CMK (cell line): ENCODE data around the gene VGLL4.
A peak's percentile ranks its signal among the peaks of the same experiment; 100 is the strongest.
"Not testable (repeated sequence)": the region's sequence is repeated elsewhere in the genome, so short reads cannot be mapped to it uniquely, and the experiment has no call there.

Experiments
- DNase-seq: peaks from one replicate; pipeline ENCODE4 v3.0.0-alpha.2; 2010; ENCODE audit warnings: low read depth

VGLL4 gene

DNA sequence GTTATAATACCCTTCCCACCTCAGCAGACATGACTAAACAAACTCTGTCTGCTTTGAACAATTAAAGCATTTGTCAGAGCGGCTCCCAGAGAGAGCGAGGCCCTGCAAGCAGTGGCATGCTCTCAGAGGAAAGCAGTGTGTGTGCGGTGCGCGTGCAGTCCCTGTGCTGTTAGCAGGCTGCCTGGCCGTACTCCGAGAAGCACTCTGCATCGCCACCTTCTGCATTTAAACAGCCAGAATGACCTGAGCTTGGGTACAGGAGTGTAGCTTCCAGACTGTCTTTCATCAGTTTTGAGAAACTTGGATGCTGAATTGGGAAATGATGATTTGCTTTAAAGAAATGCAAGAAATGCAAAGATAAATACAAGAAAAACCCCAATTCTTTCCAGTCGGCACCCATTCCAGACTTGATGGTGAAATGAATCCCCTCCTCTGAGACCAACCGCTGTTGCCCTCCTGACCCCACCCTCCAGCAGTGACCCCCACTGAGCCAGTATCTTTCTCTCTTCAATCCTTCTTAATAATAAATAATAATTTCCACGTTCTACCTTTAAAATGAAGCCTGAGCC, 113.5 kb downstream of the VGLL4 start:
- no peak for DNase-seq

DNA sequence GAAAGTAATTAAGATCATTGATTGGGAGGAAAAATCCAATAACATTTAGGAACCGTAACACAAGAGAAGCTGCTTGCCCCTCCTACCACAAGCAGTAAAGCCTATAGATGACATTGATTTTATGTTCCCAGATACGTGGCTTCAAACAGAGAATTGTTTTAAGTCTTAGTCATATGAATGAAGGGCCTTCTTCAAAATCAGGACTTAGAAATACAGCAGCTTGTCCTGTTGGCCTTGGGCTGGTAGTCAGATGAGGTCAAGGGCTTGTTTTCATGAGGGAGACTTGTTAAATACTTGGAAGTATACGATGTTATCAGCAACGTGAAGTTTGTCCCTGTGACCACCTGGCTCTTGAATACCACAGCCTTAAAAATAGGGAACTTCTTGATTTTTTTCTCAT, 114.4 kb downstream of the VGLL4 start:
- DNase-seq = no peak

DNA sequence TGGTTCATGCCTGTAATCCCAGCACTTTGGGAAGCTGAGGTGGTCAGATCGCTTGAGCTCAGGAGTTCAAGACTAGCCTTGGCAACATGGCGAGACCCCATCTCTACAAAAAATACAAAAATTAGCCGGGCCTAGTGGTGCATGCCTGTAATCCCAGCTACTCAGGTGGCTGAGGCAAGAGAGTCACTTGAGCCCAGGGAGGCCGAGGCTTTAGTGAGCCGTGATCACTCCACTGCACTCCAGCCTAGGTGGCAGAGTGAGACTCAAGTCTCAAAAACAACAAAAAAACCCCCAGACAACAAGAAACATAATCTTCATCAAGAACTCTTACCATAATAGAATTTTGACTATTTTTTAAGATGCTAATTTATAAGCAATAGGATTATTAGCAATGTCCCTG, 117.6 kb downstream of the VGLL4 start:
- DNase-seq = not testable (repeated sequence)

DNA sequence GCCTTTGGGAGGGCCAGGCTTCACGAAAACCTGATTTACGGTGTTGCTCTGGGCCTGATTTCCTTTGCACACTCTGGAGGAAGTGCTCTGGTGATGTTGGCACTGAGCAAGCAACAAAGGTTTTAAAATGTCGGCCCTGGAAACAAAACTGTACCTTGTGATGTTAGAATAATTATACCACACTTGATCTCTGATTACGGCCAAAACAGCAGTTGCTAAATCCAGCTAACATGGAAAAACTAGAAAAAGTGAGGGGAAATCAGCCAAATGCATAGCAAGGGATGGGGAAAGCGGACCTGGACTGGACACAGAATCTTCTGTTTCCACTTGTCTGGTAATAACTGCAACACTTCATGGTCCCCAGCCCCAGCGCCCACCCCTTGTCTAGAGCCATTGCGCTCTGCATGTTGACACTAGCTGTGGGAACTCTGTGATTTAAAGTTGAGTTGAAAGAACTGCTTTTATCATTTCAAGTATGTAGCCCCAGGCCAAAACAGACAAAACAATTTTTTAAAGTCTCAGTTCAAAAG, 120.1 kb downstream of the VGLL4 start:
- no peak for DNase-seq

DNA sequence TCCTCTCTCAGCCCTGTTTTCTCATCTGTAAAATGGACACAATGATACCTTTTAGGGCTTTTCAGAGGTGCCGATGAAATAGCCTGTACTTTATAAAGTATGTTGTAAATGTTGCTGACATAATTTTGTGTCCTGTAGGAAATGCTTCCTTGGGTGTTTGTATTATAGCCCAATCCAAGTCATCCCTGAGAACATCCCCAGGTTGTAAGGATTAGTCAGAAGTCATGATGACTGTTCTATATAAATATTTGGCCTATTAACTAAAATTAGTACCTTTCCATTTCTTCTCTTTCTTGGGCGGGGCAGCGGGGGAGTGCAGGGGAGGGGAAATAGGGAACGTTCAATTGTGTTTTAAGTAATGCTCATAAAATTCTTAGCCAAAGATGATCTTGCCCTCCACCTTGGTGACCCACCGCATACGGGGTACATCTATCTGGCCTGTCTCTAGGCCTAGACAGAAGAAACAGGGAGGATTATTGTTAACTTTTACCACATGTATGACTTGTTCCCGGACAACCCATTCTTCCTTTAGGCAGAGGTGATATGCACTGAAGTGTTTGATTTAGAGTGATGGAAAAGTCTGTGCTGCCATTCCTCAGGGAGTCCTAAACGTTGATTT, 120.7 kb downstream of the VGLL4 start:
- no peak for DNase-seq

DNA sequence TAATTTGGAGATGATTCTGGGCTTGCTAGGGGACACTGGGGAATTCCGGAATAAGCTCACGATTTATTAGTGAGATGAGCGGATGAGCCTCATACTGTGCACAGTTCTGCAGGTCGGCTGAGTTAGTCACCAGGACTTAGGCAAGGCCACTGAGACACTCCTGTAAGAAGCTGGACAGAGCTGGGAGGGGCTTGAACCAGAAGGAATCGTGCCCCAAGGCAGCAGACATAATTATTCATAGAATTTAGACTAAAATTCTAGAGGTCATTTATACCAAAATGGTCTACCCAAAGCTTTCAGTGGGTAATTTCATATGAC, 121.4 kb downstream of the VGLL4 start:
- DNase-seq = no peak

DNA sequence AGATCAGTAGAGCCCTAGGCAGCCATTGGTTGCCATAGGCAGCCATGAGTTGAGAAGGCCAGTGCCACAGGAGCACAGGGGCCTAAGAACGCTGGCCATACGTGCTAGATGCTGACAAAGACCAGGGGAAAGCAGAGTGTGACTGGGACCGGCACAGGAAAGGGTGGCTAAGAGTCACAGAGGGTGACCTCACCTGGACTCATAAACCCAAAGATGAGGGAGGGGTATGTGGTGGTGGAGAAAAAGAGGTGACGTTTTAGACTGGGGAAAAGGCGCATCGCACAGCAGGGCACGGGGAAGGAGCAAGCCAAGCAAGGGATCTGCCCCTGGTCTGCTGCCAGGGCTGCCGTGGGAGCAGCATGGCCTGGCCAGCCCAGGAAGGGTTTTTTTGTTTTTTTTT, 122.5 kb downstream of the VGLL4 start:
- DNase-seq = no peak

DNA sequence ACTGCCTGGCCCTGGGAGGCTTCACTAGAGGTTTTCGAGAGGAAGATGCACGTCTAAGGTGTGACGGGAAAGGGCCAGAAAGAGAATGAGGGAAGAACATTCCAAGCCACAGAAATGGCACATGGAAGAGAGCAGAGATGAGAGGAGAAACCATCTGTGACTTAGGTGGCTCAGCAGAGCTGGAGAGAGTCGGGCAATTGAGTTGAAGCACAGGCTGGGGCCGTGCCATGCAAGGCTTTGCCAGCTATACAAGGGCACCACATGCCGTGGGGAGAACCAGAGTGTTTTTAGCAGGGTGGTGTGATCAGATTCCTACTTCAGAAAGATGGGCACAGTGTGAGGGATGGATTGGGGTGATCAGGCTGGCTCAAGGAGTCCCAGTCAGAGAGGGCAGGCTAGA, 126.1 kb downstream of the VGLL4 start:
- no peak for DNase-seq

DNA sequence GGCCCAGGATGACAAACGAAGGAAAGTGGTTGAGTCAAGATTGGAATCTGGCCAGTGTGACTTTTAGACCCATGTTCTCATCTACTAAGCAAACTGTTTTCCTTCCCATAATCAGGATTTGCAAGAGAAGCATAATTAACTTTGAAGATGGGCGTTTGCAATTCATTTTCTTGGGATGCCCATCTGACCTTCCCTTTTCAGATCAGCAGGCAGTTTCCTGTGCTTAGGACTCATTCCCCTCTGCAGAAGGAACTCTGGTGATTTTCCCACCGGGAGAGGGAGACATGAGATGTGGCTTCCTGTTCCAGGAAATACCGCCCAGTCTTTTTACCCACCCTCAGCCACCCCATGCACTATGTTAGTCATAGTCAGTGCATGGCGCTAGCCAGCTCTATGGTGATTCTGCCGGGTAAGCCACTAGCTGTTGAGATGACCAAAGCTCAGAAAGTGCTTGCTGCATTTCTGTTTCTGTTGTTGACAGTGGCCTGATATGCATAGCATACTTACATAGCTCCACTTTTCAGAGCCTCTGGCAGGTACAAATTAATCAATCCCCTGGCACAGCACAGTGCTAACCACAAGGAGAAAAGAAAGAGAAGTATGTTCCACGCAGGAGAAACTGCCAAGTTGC, 129.4 kb downstream of the VGLL4 start:
- peak; percentile 58 for DNase-seq

DNA sequence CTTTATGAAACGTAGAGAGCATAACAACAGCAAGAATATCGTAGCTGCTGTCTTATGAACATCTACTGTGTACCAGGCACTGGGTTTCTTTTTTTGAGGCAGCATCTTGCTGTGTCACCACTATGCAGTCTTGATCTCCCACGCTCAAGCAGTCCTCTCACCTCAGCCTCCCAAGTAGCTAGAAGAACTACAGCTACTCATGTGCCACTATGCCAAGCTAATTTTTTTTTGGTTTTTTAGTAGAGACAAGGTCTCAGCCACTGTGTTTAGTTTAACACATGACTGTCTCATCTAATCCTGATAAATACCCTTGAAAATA, 129.9 kb downstream of the VGLL4 start:
- DNase-seq = no peak

DNA sequence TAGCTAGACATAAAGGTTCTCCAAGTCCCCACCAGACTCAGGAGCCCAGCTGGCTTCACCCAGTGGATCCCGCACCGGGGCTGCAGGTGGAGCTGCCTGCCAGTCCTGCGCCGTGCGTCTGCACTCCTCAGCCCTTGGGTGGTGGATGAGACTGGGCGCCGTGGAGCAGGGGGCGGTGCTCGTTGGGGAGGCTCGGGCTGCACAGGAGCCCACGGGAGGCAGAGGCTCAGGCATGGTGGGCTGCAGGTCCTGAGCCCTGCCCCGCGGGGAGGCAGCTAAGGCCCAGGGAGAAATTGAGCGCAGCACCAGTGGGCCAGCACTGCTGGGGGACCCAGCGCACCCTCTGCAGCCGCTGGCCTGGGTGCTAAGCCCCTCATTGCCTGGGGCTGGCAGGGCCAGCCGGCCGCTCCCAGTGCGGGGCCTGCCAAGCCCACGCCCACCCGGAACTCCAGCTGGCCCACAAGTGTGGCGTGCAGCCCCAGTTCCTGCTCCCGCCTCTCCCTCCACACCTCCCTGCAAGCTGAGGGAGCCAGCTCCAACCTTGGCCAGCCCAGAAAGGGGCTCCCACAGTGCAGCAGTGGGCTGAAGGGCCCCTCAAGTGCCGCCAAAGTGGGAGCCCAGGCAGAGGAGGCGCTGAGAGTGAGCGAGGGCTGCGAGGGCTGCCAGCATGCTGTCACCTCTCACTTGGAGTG, 130.4 kb downstream of the VGLL4 start:
- not testable (repeated sequence) for DNase-seq

DNA sequence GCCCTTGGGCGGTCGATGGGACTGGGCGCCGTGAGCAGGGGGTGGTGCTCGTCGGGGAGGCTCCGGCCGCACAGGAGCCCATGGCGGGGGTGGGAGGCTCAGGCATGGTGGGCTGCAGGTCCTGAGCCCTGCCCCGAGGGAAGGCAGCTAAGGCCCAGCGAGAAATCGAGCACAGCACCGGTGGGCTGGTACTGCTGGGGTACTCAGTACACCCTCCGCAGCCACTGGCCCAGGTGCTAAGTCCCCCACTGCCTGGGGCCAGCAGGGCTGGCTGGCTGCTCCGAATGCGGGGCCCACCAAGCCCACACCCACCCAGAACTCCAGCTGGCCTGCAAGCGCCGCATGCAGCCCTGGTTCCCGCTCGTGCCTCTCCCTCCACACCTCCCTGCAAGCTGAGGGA, 132.1 kb downstream of the VGLL4 start:
- not testable (repeated sequence) for DNase-seq

DNA sequence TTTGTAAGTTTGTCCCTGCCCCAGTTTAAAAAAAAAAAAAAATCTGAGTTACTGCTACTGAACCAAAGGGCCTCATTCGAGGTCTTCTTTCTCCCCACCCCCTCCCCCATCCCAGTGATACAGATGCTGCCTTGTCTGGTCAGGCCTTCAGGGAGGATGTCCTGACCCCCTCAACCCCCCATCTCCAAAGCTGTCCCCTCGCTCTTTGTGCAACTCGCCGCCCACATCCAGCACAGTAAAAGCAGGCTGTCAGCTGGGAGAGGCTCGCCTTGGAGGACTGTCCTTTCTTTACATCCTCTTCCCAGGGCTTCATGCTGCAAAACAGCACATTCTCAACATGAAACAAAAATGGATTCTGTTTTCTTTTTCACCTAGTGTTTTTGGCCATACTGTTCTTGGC, 133.4 kb downstream of the VGLL4 start:
- no peak for DNase-seq

DNA sequence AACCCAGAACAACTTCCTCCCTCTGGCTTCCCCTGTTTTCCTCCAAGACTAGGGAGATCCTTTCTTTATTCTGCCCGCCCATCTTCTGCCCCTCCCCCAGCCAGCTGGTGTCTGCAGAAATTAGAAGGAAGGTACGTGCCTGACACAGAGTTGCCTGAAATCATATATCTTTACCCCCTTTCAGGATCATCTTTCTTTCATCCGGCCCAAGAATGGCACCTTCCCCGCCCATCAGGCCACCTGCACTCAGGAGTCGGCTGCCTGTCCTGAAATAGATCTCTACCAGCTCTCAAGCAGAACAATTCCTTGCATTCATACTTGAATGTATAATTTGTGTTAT, 133.7 kb downstream of the VGLL4 start:
- DNase-seq = no peak

DNA sequence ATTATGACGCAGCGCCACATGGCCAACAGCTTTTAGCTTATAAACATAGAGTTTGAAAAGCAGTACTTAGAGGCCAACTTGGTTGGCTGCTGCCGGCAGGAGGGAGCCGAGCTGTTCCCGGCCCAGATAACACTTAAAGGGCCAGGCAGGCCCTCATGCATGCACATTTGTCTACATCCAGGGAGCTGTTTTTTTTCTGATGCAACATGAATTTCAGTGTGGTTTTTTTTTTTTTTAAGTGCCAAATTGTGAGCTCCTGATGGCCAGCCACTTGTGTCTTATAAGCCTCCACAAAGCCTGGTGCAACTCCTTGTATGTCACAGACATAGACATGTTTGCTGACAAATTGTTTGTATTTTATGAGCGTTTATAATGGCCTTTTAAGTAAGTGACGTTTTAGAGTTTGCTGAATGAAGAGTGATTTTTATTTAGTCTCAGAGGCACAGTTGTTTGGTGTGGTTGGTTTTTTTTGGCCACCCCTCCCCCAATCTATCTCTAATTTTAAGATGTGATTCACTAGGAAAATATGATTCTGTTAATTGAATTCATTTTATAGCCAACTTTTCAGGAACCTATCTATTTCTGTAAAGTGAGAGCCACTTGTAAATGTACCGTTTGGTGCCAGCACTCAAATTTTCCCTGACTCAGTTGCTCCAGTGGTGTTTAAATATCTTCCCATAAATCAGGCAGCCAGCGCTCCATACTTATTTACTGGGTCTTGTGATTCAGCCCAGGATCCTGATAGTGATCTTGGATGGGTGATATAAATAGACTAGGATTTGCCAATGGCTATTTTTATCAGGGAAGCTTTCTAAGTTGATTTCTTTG, 134.3 kb downstream of the VGLL4 start:
- peak; percentile 33 for DNase-seq

DNA sequence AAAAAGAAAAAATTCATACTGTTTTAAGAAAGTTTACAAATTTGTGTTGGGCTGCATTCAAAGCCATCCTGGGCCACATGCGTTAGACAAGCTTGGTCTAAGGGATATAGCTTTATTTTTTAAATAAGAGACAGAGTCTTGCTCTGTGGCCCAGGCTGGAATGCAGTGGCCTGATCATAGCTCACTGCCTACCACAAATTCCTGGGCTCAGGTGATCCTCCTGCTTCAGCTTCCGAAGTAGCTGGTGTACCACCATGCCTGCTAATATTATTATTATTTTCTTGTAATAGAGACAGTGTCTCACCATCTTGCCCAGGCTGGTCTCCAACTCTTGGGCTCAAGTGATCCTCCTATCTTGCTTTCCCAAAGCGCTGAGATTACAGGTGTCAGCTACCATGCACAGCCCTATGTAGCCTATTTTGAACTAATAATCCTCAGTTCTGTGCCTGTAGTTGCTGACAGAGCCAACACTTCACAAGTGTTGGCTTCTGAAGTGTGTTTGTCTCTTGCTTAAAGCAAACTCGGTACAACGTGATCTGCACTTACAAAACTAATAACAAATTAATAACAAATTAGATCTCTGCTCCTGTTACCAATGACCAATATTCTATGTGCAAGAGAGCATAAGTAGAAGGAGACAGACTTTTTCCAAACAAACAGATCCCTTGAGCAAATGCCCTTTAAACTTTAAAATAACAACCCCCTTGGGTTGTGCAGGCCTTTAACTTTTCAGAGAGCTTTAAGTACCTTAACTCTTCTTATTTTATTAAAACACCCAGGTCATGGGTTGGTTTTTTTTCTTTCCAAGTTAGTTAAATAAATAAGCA, 135.2 kb downstream of the VGLL4 start:
- DNase-seq = no peak

DNA sequence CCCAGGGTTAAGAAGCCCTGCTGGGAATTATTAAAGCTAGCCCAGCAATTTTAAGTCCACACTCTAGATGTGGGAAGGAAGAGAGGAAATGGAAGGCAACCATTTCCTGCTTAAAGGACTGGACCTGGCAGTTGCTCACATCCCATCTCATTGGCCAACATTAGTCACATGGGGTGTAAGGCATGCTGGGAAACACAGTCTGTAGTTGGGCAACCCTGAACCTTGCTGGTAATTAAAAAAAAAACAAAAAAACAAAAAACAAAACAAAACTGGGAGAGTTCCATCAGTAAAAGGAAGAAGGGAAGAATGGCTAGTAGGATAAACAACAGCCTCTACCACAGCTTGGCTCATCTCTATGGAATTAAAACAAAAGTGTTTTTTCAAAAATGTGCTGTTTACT, 136.0 kb downstream of the VGLL4 start:
- no peak for DNase-seq
